T-helper 2 cell treated with Interferon-gamma antibody and Interleukin-4, amounts not matched to agents 5 μg/mL and 100 μg/mL, for 36 hours (primary cell): Measurements from ENCODE around the gene CHRM5.
"Not testable (repeated sequence)": the region's sequence is repeated elsewhere in the genome, so short reads cannot be mapped to it uniquely, and the experiment has no call there.

Source experiments
- DNase-seq: peaks from one replicate; pipeline ENCODE4 v3.0.0; 2021; ENCODE audit warnings: low spot score
- H3K27ac Mint-ChIP-seq: one replicate; pipeline ENCODE4 v1.8.0; 2021; ENCODE audit warnings: mild to moderate bottlenecking, mixed read lengths
- H3K27me3 Mint-ChIP-seq: one replicate; pipeline ENCODE4 v1.8.0; 2021; ENCODE audit warnings: low read depth, mixed read lengths
- H3K36me3 Mint-ChIP-seq: one replicate; pipeline ENCODE4 v1.8.0; 2021; ENCODE audit warnings: low read depth, mixed read lengths
- H3K4me1 Mint-ChIP-seq: one replicate; pipeline ENCODE4 v1.8.0; 2021; ENCODE audit warnings: low read depth, mixed read lengths
- H3K4me3 Mint-ChIP-seq: one replicate; pipeline ENCODE4 v1.8.0; 2022; ENCODE audit warnings: mild to moderate bottlenecking, moderate library complexity, mixed read lengths
- H3K9me3 Mint-ChIP-seq: one replicate; pipeline ENCODE4 v1.8.0; 2021; ENCODE audit warnings: mixed read lengths

Gene CHRM5

GRCh38 chr15:33964665-33965040 lies 3.6 kb upstream of the CHRM5 start:
- Mint-ChIP-seq H3K9me3 (no peaks in the 10 kb centered on the region), H3K36me3 (no peaks in the 10 kb centered on the region), H3K4me1 (no peaks in the 10 kb centered on the region), H3K27me3 (peaks cover 2% of the 10 kb centered on the region), H3K4me3 (no peak overlapping the region), H3K27ac (no peak overlapping the region)
- no peak for DNase-seq

GRCh38 chr15:33968821-33969220 lies 524 bp downstream of the CHRM5 start:
- Mint-ChIP-seq H3K9me3 (no peaks in the 10 kb centered on the region), H3K4me1 (no peaks in the 10 kb centered on the region), H3K4me3 (no peak overlapping the region), H3K27ac (no peak overlapping the region), H3K36me3 (no peaks in the 10 kb centered on the region), H3K27me3 (peaks cover 4% of the 10 kb centered on the region)
- no peak for DNase-seq

DNA sequence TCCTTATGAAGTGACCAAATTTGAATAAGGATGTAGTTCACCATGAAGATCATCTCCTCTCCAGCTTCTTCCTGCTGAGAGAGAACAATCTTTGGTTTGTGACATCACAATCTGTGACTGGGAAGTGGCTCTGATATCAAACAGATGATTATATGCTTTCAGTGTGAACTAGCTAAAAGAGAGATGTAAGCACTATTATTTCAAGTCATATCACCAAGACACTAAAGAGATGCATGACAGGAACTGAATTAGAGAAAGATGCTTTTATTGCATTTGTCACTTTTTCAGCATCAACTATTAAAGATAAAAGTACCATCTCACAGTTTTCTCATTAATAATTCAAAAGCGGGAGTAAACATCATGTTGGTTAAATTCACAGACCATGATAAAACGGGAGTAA lies 3.5 kb downstream of the CHRM5 start:
- Mint-ChIP-seq H3K27ac (no peak overlapping the region), H3K4me3 (no peak overlapping the region), H3K4me1 (no peaks in the 10 kb centered on the region), H3K27me3 (peaks cover 4% of the 10 kb centered on the region), H3K36me3 (no peaks in the 10 kb centered on the region), H3K9me3 (no peaks in the 10 kb centered on the region)
- DNase-seq: no peak

DNA sequence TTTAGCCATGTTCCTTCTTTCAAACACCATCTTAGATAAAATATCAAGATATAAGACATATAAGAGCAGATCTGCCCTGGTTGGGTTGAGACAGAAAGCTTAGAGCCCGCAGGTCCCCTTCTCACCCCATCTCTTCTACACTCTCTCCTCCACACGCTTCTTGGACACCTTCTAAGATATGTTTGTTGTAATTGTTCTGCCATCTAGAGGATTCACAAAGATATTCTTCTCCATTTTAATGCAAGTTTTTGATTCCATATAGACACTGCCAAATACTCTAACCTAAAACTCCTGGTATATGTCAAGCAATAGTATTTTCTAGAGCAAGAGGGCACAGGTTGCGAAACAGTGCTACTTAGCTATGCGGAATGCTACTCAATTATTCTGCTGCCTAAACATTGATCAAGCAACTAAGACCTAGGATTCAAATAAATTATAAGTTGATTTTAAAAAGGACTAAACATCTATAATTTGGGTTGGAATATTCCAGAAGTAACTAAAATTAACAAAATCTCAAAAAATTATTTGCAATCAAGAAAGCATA lies 6.8 kb downstream of the CHRM5 start:
- Mint-ChIP-seq H3K36me3 (no peaks in the 10 kb centered on the region), H3K4me1 (peaks cover 6% of the 10 kb centered on the region), H3K4me3 (no peak overlapping the region), H3K27ac (no peak overlapping the region), H3K27me3 (peaks cover under 1% of the 10 kb centered on the region), H3K9me3 (no peaks in the 10 kb centered on the region)
- no peak for DNase-seq

- H3K36me3 Mint-ChIP-seq: no peaks in the 10 kb centered on the region
Measured at GRCh38 chr15:33980159-33980558, 11.9 kb downstream of the CHRM5 start.

DNA sequence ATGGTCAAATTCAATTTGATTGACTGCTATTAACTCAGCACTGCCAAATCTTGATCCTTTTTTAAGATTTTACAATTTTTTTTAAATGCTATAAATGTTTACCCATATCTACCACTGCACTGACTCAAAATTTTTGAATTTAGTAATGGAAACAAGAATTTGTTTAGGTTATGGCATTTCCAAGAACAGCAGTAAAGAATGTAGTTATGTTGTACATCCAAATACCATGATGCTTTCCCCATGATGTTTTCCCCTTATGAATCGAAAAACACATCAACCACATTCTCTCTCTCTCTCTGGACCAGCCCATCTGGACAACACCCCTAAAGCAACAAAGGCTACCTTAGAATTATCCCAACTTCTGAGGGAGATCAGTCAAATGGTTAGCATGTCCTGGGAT lies 14.2 kb downstream of the CHRM5 start:
- no peak overlapping the region for H3K4me3 Mint-ChIP-seq
- no peaks in the 10 kb centered on the region for H3K36me3 Mint-ChIP-seq
- no peaks in the 10 kb centered on the region for H3K9me3 Mint-ChIP-seq
- no peaks in the 10 kb centered on the region for H3K27me3 Mint-ChIP-seq
- DNase-seq: no peak
- H3K4me1 Mint-ChIP-seq: peaks cover 6% of the 10 kb centered on the region
- H3K27ac Mint-ChIP-seq: no peak overlapping the region

More at GRCh38 chr15:33980159-33980558, 11.9 kb downstream of the CHRM5 start:
- no peaks in the 10 kb centered on the region for H3K9me3 Mint-ChIP-seq
- DNase-seq: no peak
- no peak overlapping the region for H3K27ac Mint-ChIP-seq
- peaks cover 6% of the 10 kb centered on the region for H3K4me1 Mint-ChIP-seq
- no peak overlapping the region for H3K4me3 Mint-ChIP-seq
- H3K27me3 Mint-ChIP-seq: no peaks in the 10 kb centered on the region

GRCh38 chr15:33985287-33985686 lies 17.0 kb downstream of the CHRM5 start:
- H3K36me3 Mint-ChIP-seq: no peaks in the 10 kb centered on the region
- H3K27me3 Mint-ChIP-seq: no peaks in the 10 kb centered on the region
- no peaks in the 10 kb centered on the region for H3K9me3 Mint-ChIP-seq
- no peak for DNase-seq
- H3K27ac Mint-ChIP-seq: no peak overlapping the region
- no peaks in the 10 kb centered on the region for H3K4me1 Mint-ChIP-seq
- H3K4me3 Mint-ChIP-seq: no peak overlapping the region

- DNase-seq: no peak
- Mint-ChIP-seq H3K27ac (no peak overlapping the region), H3K4me3 (no peak overlapping the region), H3K9me3 (no peaks in the 10 kb centered on the region), H3K4me1 (no peaks in the 10 kb centered on the region), H3K27me3 (no peaks in the 10 kb centered on the region), H3K36me3 (no peaks in the 10 kb centered on the region)
Measured at GRCh38 chr15:33985751-33986150, 17.5 kb downstream of the CHRM5 start.

DNA sequence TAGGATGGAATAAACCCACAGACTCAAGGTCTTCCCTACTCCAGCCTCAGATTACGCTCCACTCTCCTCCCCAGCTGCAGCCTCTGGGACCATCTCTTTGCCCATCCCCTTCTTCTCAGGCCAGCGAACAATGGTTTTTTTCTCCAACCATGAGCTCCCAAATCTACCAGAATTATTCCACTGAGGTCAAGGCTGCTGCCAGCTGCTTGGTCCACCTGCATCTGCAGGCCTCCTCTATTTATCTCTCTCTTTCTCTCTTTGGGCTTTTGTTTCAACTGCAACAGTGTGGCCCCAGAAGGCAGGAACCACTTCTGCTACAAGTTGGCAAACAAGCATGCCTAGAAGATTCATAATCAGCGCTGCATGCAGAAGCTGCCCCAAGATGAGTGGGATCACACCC lies 19.1 kb downstream of the CHRM5 start:
- H3K9me3 Mint-ChIP-seq: no peaks in the 10 kb centered on the region
- H3K36me3 Mint-ChIP-seq: no peaks in the 10 kb centered on the region
- peaks cover 1% of the 10 kb centered on the region for H3K4me1 Mint-ChIP-seq
- no peak overlapping the region for H3K4me3 Mint-ChIP-seq
- H3K27me3 Mint-ChIP-seq: no peaks in the 10 kb centered on the region
- DNase-seq: no peak
- no peak overlapping the region for H3K27ac Mint-ChIP-seq

GRCh38 chr15:33988384-33988783 lies 20.1 kb downstream of the CHRM5 start:
- H3K4me3 Mint-ChIP-seq: no peak overlapping the region
- H3K27me3 Mint-ChIP-seq: no peaks in the 10 kb centered on the region
- no peak for DNase-seq

DNA sequence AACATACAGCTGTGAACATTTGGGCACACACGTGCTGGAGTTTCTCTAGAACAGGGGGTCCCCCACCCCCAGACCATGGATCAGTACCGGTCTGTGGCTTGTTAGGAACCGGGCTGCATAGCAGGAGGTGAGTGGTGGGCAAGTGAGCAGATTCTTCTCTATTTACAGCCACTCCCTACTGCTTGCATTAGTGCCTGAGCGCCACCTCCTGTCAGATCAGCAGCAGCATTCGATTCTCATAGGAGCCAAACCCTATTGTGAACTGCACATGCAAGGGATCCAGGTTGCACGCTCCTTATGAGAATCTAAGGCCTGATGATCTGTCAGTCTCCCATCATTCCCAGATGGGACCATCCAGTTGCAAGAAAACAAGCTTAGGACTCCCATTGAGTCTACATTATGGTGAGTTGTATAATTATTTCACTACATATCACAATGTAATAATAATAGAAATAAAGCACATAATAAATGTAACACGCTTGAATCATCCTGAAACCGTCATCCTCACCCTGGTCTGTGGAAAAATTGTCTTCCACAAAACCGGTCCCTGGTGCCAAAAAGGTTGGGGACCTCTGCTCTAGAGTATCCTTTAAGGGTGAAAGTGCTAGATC lies 25.8 kb downstream of the CHRM5 start:
- DNase-seq: no peak
- Mint-ChIP-seq H3K27me3 (no peaks in the 10 kb centered on the region), H3K9me3 (no peaks in the 10 kb centered on the region), H3K27ac (no peak overlapping the region), H3K4me1 (peaks cover 1% of the 10 kb centered on the region), H3K4me3 (no peak overlapping the region), H3K36me3 (no peaks in the 10 kb centered on the region)

More at GRCh38 chr15:33988384-33988783, 20.1 kb downstream of the CHRM5 start:
- no peaks in the 10 kb centered on the region for H3K36me3 Mint-ChIP-seq
- no peak overlapping the region for H3K27ac Mint-ChIP-seq
- peaks cover 1% of the 10 kb centered on the region for H3K4me1 Mint-ChIP-seq
- no peaks in the 10 kb centered on the region for H3K9me3 Mint-ChIP-seq

GRCh38 chr15:33995666-33996065 lies 27.4 kb downstream of the CHRM5 start:
- H3K4me3 Mint-ChIP-seq, H3K4me1 Mint-ChIP-seq, DNase-seq, H3K27ac Mint-ChIP-seq, H3K27me3 Mint-ChIP-seq, H3K36me3 Mint-ChIP-seq, H3K9me3 Mint-ChIP-seq: not testable (repeated sequence)

- Mint-ChIP-seq H3K27me3 (no peaks in the 10 kb centered on the region), H3K4me3 (no peak overlapping the region), H3K27ac (no peak overlapping the region), H3K9me3 (no peaks in the 10 kb centered on the region), H3K4me1 (no peaks in the 10 kb centered on the region), H3K36me3 (no peaks in the 10 kb centered on the region)
- DNase-seq: no peak
Measured at GRCh38 chr15:34001536-34001935, 33.2 kb downstream of the CHRM5 start.

- Mint-ChIP-seq H3K27ac (no peak overlapping the region), H3K36me3 (no peaks in the 10 kb centered on the region), H3K4me1 (peaks cover 2% of the 10 kb centered on the region), H3K9me3 (no peaks in the 10 kb centered on the region), H3K27me3 (peaks cover 2% of the 10 kb centered on the region), H3K4me3 (no peak overlapping the region)
- DNase-seq: no peak
Measured at GRCh38 chr15:34006381-34006780, 38.1 kb downstream of the CHRM5 start.

DNA sequence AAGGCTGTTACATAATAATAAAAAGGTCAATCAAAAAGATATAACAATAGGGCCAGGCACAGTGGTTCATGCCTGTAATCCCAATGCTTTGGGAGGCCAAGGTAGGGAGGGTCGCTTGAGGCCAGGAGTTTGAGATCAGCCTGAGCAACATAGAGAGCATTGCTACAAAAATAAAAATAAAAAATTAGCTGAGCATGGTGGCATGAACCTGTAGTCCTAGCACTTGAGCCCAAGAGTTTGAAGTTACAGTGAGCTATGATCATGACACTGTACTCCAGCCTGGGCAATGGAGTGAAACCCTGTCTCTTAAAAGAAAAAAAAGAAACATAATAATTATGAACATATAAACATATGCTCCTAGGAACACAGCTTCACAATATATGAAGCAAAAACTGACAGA lies 41.4 kb downstream of the CHRM5 start:
- H3K9me3 Mint-ChIP-seq: no peaks in the 10 kb centered on the region
- H3K36me3 Mint-ChIP-seq: no peaks in the 10 kb centered on the region
- peaks cover 2% of the 10 kb centered on the region for H3K27me3 Mint-ChIP-seq
- no peak for DNase-seq
- H3K4me3 Mint-ChIP-seq: no peak overlapping the region
- H3K27ac Mint-ChIP-seq: no peak overlapping the region
- H3K4me1 Mint-ChIP-seq: peaks cover 2% of the 10 kb centered on the region
